Astrocyte (in vitro differentiated cells and primary cell): ENCODE results near the gene SUSD4. TPM values are rescaled to one million over a fixed set of nuclear protein-coding genes. Genes with fewer than 3 reads are reported as not detected.
"Not testable (repeated sequence)": the region's sequence is repeated elsewhere in the genome, so short reads cannot be mapped to it uniquely, and the experiment has no call there.

Source experiments
- DNase-seq: peaks from one replicate; pipeline ENCODE4 v3.0.0-alpha.2; 2010; ENCODE audit warnings: low read depth
- FAIRE-seq: peaks from 2 replicates; lab custom pipeline; 2011; peaks lifted over from hg19 to GRCh38; lab: Jason Lieb, UNC
- H2AFZ ChIP-seq: 2 replicates; pipeline ENCODE4 v1.6.0; 2012; ENCODE audit warnings: low read depth, low read length, inconsistent platforms
- H3K27ac ChIP-seq: 2 replicates; pipeline ENCODE4 v1.5.1; 2011; ENCODE audit warnings: low read depth, low read length, inconsistent platforms
- H3K27me3 ChIP-seq: 2 replicates; pipeline ENCODE4 v1.6.0; 2011; ENCODE audit warnings: low read length, inconsistent platforms; ENCODE audit not compliant: insufficient read depth
- H3K36me3 ChIP-seq: 2 replicates; pipeline ENCODE4 v1.5.1; 2011; ENCODE audit warnings: low read length, inconsistent platforms; ENCODE audit not compliant: insufficient read depth
- H3K4me1 ChIP-seq: 2 replicates; pipeline ENCODE4 v1.5.1; 2011; ENCODE audit warnings: low read length, inconsistent platforms; ENCODE audit not compliant: insufficient read depth
- H3K4me2 ChIP-seq: 2 replicates; pipeline ENCODE4 v1.6.0; 2012; ENCODE audit warnings: low read length, inconsistent platforms
- H3K4me3 ChIP-seq: 2 replicates; pipeline ENCODE4 v1.5.1; 2011; ENCODE audit warnings: low read depth, mild to moderate bottlenecking, low read length, inconsistent platforms; ENCODE audit not compliant: insufficient read depth
- H3K79me2 ChIP-seq: 2 replicates; pipeline ENCODE4 v1.6.0; 2012; ENCODE audit warnings: mild to moderate bottlenecking, low read length, inconsistent platforms; ENCODE audit not compliant: insufficient read depth
- H3K9ac ChIP-seq: 2 replicates; pipeline ENCODE4 v1.6.0; 2012; ENCODE audit warnings: mild to moderate bottlenecking, low read length, inconsistent platforms
- H3K9me3 ChIP-seq: 2 replicates; pipeline ENCODE4 v1.5.1; 2012; ENCODE audit warnings: low read depth, mild to moderate bottlenecking, low read length, inconsistent platforms; ENCODE audit not compliant: insufficient read depth
- H4K20me1 ChIP-seq: 2 replicates; pipeline ENCODE4 v1.6.0; 2012; ENCODE audit warnings: low read length, inconsistent platforms; ENCODE audit not compliant: insufficient read depth
- H3K27ac Mint-ChIP-seq: one replicate; pipeline ENCODE4 v1.8.0; 2021; ENCODE audit warnings: mild to moderate bottlenecking, mixed read lengths; ENCODE audit not compliant: unreplicated experiment
- H3K27me3 Mint-ChIP-seq: one replicate; pipeline ENCODE4 v1.8.0; 2021; ENCODE audit warnings: low read depth, mixed read lengths; ENCODE audit not compliant: unreplicated experiment
- H3K36me3 Mint-ChIP-seq: one replicate; pipeline ENCODE4 v1.8.0; 2021; ENCODE audit warnings: low read depth, mixed read lengths; ENCODE audit not compliant: unreplicated experiment
- H3K4me1 Mint-ChIP-seq: one replicate; pipeline ENCODE4 v1.8.0; 2021; ENCODE audit warnings: low read depth, mixed read lengths; ENCODE audit not compliant: unreplicated experiment
- H3K4me3 Mint-ChIP-seq: one replicate; pipeline ENCODE4 v1.8.0; 2021; ENCODE audit warnings: mild to moderate bottlenecking, moderate library complexity, mixed read lengths; ENCODE audit not compliant: unreplicated experiment
- H3K9me3 Mint-ChIP-seq: one replicate; pipeline ENCODE4 v1.8.0; 2021; ENCODE audit warnings: mild to moderate bottlenecking, mixed read lengths; ENCODE audit not compliant: unreplicated experiment
- CTCF ChIP-seq: IDR thresholded peaks from 2 replicates; pipeline ENCODE4 v1.5.1; 2011; ENCODE audit warnings: low read depth, mild to moderate bottlenecking, inconsistent platforms, low read length, moderate library complexity; ENCODE audit not compliant: insufficient read depth
- EZH2 ChIP-seq: IDR thresholded peaks from 2 replicates; pipeline ENCODE4 v1.6.1; 2012; ENCODE audit warnings: mild to moderate bottlenecking, low read length, inconsistent platforms; ENCODE audit not compliant: insufficient read depth
- total RNA-seq: library from RNA; stranded (reverse); gene quantifications from 2 replicates; pipeline ENCODE4 v1.2.1, GENCODE V29; 2021

The SUSD4 gene
- total RNA-seq, 1 donor from 2014 or later: 9.2 TPM

- TF ChIP-seq CTCF: no peak
- no peak for TF ChIP-seq EZH2
- DNase-seq (no peak), FAIRE-seq (no peak)
- Histone ChIP-seq H3K36me3 (no peaks in the 10 kb centered on the region), H3K9me3 (no peaks in the 10 kb centered on the region), H3K4me1 (no peaks in the 10 kb centered on the region), H3K27me3 (no peaks in the 10 kb centered on the region), H3K4me3 (no peak overlapping the region), H3K9ac (no peak overlapping the region), H2AFZ (no peak overlapping the region), H4K20me1 (no peaks in the 10 kb centered on the region), H3K79me2 (no peaks in the 10 kb centered on the region), H3K27ac (no peak overlapping the region), H3K4me2 (no peak overlapping the region)
- Mint-ChIP-seq H3K4me3 (no peak overlapping the region), H3K27ac (no peak overlapping the region), H3K36me3 (peaks cover 5% of the 10 kb centered on the region), H3K4me1 (peaks cover 9% of the 10 kb centered on the region), H3K27me3 (peaks cover 9% of the 10 kb centered on the region), H3K9me3 (no peaks in the 10 kb centered on the region)
Measured at GRCh38 chr1:223257856-223258550, 106.0 kb downstream of the SUSD4 start.

GRCh38 chr1:223256034-223256433 lies 107.9 kb downstream of the SUSD4 start:
- Histone ChIP-seq H3K4me1 (no peaks in the 10 kb centered on the region), H3K36me3 (no peaks in the 10 kb centered on the region), H3K27me3 (no peaks in the 10 kb centered on the region), H3K4me2 (no peak overlapping the region), H3K9ac (no peak overlapping the region), H4K20me1 (no peaks in the 10 kb centered on the region), H3K79me2 (no peaks in the 10 kb centered on the region), H3K9me3 (no peaks in the 10 kb centered on the region), H3K4me3 (no peak overlapping the region), H2AFZ (no peak overlapping the region), H3K27ac (no peak overlapping the region)
- no peak overlapping the region for H3K27ac Mint-ChIP-seq
- no peaks in the 10 kb centered on the region for H3K9me3 Mint-ChIP-seq
- peaks cover 10% of the 10 kb centered on the region for H3K27me3 Mint-ChIP-seq
- DNase-seq (no peak), FAIRE-seq (no peak)
- peaks cover 9% of the 10 kb centered on the region for H3K4me1 Mint-ChIP-seq
- H3K36me3 Mint-ChIP-seq: peaks cover 5% of the 10 kb centered on the region
- no peak overlapping the region for H3K4me3 Mint-ChIP-seq
- TF ChIP-seq EZH2 (no peak), CTCF (no peak)

GRCh38 chr1:223253916-223254315 lies 110.1 kb downstream of the SUSD4 start:
- H2AFZ ChIP-seq: no peak overlapping the region
- no peaks in the 10 kb centered on the region for H3K36me3 ChIP-seq
- no peaks in the 10 kb centered on the region for H4K20me1 ChIP-seq
- TF ChIP-seq CTCF (no peak), EZH2 (no peak)
- no peak overlapping the region for H3K27ac Mint-ChIP-seq
- DNase-seq (no peak), FAIRE-seq (no peak)
- no peaks in the 10 kb centered on the region for H3K27me3 ChIP-seq
- H3K9ac ChIP-seq: no peak overlapping the region
- H3K9me3 ChIP-seq: no peaks in the 10 kb centered on the region
- H3K4me3 Mint-ChIP-seq: no peak overlapping the region
- no peak overlapping the region for H3K27ac ChIP-seq
- H3K36me3 Mint-ChIP-seq: peaks cover 3% of the 10 kb centered on the region
- H3K4me3 ChIP-seq: no peak overlapping the region
- no peaks in the 10 kb centered on the region for H3K4me1 ChIP-seq
- H3K9me3 Mint-ChIP-seq: no peaks in the 10 kb centered on the region
- H3K4me2 ChIP-seq: no peak overlapping the region
- H3K79me2 ChIP-seq: no peaks in the 10 kb centered on the region
- H3K27me3 Mint-ChIP-seq: peaks cover 8% of the 10 kb centered on the region
- peaks cover 6% of the 10 kb centered on the region for H3K4me1 Mint-ChIP-seq

- not testable (repeated sequence) for H3K4me1 ChIP-seq, H3K9ac ChIP-seq, H3K27ac ChIP-seq, H3K4me1 Mint-ChIP-seq, H3K4me3 Mint-ChIP-seq, H3K27ac Mint-ChIP-seq, H3K9me3 Mint-ChIP-seq, H2AFZ ChIP-seq, FAIRE-seq, H3K27me3 ChIP-seq, H3K79me2 ChIP-seq, H4K20me1 ChIP-seq, DNase-seq, H3K36me3 ChIP-seq, H3K9me3 ChIP-seq, H3K4me3 ChIP-seq, H3K4me2 ChIP-seq
- Mint-ChIP-seq H3K36me3 (peaks cover 10% of the 10 kb centered on the region), H3K27me3 (peaks cover 13% of the 10 kb centered on the region)
Measured at GRCh38 chr1:223251387-223251786, 112.6 kb downstream of the SUSD4 start.
